HL-60 (cell line): ENCODE data around the gene TAF13.

Experiments used
- TF ChIP-seq, protein P1 (sequence below): IDR thresholded peaks from 2 replicates; pipeline ENCODE4 v1.6.1; 2012; ENCODE audit warnings: low read depth; ENCODE audit not compliant: insufficient replicate concordance
- TF ChIP-seq, protein P2 (sequence below): IDR thresholded peaks from one replicate; pipeline ENCODE4 v1.5.1; 2011; ENCODE audit warnings: low read length, control low read depth, inconsistent platforms; ENCODE audit not compliant: insufficient read depth

DNA sequence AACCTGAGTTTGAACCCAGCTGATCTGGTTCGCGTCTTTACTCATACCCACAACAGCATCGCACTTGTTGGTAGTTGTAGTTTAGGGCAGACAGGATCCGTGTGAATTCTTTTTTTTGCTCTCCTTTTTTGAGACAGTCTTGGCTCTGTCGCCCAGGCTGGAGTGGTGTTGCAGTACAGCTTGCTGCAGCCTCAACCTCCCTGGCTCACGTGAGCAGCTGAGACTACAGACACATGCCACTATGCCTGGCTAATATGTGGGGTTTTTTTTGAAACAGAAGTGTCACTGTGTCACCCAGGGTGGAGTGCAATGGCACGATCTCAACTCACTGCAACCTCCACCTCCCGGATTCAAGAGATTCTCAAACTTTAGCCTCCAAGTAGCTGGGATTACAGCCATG, 7.9 kb downstream of the TAF13 start:
- TF ChIP-seq, protein P1, sequence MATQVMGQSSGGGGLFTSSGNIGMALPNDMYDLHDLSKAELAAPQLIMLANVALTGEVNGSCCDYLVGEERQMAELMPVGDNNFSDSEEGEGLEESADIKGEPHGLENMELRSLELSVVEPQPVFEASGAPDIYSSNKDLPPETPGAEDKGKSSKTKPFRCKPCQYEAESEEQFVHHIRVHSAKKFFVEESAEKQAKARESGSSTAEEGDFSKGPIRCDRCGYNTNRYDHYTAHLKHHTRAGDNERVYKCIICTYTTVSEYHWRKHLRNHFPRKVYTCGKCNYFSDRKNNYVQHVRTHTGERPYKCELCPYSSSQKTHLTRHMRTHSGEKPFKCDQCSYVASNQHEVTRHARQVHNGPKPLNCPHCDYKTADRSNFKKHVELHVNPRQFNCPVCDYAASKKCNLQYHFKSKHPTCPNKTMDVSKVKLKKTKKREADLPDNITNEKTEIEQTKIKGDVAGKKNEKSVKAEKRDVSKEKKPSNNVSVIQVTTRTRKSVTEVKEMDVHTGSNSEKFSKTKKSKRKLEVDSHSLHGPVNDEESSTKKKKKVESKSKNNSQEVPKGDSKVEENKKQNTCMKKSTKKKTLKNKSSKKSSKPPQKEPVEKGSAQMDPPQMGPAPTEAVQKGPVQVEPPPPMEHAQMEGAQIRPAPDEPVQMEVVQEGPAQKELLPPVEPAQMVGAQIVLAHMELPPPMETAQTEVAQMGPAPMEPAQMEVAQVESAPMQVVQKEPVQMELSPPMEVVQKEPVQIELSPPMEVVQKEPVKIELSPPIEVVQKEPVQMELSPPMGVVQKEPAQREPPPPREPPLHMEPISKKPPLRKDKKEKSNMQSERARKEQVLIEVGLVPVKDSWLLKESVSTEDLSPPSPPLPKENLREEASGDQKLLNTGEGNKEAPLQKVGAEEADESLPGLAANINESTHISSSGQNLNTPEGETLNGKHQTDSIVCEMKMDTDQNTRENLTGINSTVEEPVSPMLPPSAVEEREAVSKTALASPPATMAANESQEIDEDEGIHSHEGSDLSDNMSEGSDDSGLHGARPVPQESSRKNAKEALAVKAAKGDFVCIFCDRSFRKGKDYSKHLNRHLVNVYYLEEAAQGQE: no peak
- TF ChIP-seq, protein P2, sequence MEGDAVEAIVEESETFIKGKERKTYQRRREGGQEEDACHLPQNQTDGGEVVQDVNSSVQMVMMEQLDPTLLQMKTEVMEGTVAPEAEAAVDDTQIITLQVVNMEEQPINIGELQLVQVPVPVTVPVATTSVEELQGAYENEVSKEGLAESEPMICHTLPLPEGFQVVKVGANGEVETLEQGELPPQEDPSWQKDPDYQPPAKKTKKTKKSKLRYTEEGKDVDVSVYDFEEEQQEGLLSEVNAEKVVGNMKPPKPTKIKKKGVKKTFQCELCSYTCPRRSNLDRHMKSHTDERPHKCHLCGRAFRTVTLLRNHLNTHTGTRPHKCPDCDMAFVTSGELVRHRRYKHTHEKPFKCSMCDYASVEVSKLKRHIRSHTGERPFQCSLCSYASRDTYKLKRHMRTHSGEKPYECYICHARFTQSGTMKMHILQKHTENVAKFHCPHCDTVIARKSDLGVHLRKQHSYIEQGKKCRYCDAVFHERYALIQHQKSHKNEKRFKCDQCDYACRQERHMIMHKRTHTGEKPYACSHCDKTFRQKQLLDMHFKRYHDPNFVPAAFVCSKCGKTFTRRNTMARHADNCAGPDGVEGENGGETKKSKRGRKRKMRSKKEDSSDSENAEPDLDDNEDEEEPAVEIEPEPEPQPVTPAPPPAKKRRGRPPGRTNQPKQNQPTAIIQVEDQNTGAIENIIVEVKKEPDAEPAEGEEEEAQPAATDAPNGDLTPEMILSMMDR: no peak
